GM18498 (cell line): ENCODE data around the gene MACROH2A2.
"Not testable (repeated sequence)": the region's sequence is repeated elsewhere in the genome, so short reads cannot be mapped to it uniquely, and the experiment has no call there.

Source experiments
- ATAC-seq: cut with Tn5 transposase; IDR thresholded peaks from one replicate; pipeline ENCODE4 v1.9.1; 2021; ENCODE audit warnings: mild to moderate bottlenecking, moderate library complexity; ENCODE audit not compliant: unreplicated experiment

The MACROH2A2 gene

GRCh38 chr10:70052462-70053217 is at the start of gene MACROH2A2:
TSS of gene MACROH2A2 (plus strand) at chr10:70052846. CDS start at chr10:70075659, 22,813 bp downstream.
- ATAC-seq = no peak

GRCh38 chr10:70007116-70007820 is 45.4 kb upstream of the MACROH2A2 start:
- no peak for ATAC-seq

- no peak for ATAC-seq
Measured at GRCh38 chr10:70031215-70031614, 21.4 kb upstream of the MACROH2A2 start.

DNA sequence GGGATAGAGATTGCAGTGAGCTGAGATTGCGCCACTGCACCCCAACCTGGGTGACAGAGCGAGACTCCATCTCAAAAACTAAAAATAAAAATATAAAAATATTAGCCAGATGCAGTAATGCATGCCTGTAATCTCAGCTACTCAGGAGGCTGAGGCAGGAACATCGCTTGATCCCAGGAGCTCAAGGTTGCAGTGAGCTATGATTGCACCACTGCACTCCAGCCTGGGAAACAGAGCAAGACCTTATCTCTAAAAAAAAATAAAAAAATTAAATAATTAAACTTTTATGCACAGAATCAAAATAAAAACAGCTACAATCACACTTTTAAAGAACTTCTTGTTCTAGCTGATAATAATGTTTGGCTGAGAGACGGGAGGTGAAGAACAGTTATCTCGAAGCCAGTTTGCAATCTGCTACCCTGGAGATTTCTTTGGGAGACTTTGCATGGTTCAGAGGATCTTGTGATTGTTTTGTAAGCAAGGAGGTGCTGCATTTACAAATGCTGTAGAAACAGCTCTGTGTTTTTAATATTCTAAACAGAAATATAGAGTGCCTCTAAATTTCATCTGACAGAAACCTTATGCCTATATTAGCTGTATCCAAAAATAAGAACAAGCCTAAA is 19.9 kb upstream of the MACROH2A2 start:
- no peak for ATAC-seq

GRCh38 chr10:70034232-70034631 is 18.4 kb upstream of the MACROH2A2 start:
- no peak for ATAC-seq

GRCh38 chr10:70035531-70035930 is 17.1 kb upstream of the MACROH2A2 start:
- no peak for ATAC-seq

DNA sequence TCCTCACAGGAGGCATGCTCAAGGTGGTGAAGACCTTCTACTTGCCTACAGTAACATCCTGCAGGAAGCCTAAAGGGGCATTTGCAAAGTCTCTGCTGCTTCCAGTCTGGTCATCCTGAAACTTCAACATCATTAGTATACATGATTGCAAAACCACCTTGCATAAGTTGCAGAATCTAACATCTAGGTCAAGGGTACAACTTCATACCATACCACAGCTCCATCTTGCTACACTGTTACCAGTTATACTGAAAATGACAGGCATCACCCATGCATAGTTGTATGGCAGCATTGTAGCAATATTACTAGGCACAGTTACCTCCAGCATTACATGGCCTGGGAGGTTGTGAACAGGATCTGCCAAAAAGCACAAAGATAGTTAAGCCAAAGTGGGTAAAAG is 13.7 kb upstream of the MACROH2A2 start:
- no peak for ATAC-seq

DNA sequence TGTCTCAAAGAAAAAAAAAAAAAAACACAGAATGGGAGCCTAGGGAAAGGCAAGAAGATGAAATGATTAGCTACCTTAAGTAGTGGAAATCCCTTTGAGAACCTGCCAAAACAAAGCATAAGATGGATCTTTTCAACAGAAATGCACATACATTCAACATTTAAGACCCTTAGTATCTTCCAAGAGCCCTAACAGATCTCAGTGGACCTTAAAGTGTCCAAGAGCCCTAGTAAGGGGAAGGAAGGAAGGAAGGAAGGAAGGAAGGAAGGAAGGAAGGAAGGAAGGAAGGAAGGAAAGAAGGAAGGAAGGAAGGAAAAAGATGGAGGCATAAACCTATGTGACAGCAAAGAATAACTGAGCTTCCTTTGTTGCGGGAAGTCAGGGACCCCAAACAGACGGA is 11.6 kb upstream of the MACROH2A2 start:
- no peak for ATAC-seq

DNA sequence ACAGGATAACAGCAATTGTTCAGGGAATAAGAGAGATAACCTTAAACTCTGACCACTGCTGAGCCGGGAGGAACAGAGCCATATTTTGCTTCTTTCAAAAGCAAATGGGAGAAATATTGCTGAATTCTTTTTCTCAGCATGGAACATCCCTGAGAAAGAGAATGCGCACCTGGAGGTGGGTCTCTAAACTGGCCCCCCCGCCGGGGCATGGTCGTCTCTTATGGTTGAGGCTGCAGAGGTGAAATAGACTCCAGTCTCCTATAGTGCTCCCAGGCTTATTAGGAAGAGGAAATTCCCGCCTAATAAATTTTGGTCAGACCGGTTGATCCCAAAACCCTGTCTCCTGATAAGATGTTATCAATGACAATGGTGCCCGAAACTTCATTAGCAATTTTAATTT is 10.9 kb upstream of the MACROH2A2 start:
- ATAC-seq = not testable (repeated sequence)

DNA sequence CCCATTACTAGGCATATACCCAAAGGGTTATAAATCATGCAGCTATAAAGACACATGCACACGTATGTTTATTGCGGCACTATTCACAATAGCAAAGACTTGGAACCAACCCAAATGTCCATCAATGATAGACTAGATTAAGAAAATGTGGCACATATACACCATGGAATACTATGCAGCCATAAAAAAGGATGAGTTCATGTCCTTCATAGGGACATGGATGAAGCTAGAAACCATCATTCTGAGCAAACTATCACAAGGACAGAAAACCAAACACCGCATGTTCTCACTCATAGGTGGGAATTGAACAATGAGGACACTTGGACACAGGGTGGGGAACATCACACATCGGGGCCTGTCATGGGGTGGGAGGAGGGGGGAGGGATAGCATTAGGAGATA is 5.6 kb upstream of the MACROH2A2 start:
- not testable (repeated sequence) for ATAC-seq

DNA sequence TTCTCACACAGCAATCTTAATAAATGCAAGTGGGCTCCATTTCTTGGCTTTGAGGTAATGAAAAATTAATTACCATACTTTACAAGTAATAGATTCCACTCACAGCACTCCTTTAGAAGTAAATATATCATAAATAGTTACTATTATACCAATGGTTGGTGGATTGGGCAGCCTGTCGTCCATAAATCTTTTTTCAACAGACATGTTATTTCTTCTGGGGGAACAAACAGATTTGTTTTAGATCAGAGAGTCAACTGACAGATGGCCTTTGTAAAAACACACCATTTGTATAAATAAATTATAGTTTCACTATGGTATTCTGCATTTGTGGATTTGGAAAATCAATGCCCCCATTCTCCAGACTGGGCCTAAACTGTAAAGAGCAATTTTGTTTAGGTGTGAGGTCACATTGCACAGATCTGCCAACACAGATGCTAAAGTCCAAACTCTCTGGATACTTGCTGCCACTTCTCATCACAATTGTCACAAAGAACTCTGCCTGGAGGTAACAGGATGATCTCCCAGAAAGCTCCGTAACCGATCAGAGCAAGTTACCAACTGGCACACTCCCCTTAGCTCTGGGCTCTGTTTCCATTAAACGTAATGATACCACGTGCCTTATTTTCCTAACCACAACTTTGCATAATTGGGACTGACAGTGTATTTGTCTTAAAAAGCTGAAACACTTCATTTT is 4.5 kb upstream of the MACROH2A2 start:
- no peak for ATAC-seq

GRCh38 chr10:70051848-70052247 is 798 bp upstream of the MACROH2A2 start:
- ATAC-seq = no peak

DNA sequence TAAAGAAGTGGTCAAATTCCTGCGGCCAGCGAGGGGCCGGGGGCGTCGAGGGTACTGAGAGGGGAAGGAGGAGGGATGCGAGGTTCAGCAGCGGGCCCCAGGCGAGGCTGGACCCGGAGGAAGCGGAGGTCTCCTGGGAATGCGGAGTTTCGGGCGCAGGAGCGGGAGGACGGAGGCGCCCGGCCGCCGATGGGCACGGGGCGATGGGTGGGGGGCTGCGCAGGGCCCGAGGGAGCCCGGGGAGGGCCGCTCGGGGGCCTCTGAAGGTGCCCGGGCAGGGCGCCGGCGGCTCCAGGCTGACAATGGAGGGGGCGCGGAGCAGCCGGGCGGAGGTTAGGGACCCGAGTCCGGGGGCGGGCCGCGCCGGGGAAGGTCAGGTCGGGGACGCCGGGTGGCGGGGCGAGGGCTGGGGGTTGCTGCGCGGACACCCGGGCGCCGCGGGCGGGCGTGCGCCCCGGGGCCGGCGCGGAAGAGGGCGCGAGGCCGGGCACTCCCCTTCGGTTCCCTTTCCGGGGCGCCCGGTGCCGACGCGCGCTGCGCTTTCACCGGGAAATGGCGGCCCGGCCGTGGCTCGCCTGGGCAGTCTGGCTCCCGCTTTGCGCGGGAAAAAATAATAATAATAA is 683 bp downstream of the MACROH2A2 start:
- no peak for ATAC-seq

DNA sequence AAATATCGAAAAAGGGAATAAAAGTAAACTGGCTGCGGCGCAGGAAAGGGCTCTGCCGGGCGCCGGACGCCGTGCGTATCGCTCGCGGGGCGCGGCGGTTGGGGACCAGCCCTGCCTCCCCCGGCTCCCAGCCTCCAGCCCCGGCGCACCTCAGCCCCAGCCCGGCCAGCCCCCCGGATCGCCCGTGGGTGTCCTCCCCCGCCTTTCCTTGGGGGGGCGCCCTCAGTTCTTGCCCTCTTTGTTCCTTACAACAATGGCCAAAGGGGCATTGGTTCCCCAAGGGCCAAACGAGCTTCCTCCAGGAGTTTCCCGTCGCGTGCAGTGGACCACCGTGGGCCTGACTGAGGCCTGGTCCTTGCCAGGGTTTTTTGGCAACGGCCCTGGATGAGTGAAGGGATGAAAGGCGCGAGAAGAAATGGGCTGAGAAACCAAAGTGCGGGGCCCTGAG is 1.2 kb downstream of the MACROH2A2 start:
- no peak for ATAC-seq

DNA sequence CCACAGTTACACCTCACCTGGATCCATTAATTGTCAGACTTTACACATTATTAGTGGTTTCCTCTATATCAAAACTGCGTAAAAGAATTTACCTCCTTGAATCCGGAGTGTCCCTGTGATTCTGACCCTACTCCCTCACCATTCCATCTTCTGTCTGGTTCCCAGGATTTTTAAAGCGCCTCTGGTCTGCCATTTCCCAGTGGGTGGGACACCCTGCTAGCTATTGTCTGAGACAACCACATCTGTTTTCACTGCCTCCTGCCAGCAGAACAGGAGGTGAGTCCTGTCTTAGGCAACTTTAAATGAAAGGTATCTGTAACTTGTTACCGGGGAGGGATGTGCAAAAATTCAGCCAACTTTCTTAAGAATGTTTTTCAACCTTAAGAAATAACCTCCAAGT is 2.3 kb downstream of the MACROH2A2 start:
- no peak for ATAC-seq

DNA sequence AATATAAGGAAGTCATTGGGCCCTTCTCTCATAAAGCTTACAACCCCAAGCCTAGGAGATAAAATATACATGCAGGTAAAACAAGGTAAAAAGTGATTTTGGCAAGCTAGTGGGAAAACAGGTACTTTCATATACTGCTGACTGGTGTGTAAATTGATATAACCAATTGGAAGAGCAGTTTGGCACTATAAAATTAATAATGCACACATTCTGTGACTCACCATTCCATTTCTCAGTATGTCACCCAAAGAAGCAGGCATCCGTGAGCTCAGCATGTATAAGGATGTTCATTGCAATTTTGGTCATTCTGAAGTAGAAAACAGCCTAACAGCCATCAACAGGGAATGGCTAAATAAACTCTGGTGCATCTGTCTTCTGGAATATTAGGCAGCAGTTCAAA is 2.9 kb downstream of the MACROH2A2 start:
- ATAC-seq = no peak

DNA sequence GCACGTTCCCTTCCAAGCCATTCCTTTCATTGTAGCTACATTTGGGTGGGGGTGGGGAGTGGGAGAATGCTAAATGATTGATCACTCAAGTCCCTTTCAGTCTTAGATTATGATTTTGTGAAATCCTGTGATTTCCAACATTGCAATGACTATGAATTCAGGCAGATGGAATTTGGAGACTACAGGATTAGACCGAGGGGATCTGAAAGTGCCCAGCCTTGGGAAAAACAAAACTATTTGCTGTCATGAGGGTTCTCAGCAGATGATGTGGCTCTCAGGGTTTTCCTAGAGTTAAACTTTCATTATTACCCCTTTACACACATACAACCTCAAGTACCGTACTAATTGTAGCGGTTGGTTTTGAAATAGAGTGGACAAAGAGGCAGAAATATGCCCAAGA is 4.7 kb downstream of the MACROH2A2 start:
- no peak for ATAC-seq

- no peak for ATAC-seq
Measured at GRCh38 chr10:70060389-70060788, 7.7 kb downstream of the MACROH2A2 start.

- no peak for ATAC-seq
Measured at GRCh38 chr10:70063418-70064098, 10.9 kb downstream of the MACROH2A2 start.

GRCh38 chr10:70064486-70064885 is 11.8 kb downstream of the MACROH2A2 start:
- ATAC-seq = no peak
